HG02678 (cell line): Measurements from ENCODE around the gene TRIM50.
"Not testable (repeated sequence)": the region's sequence is repeated elsewhere in the genome, so short reads cannot be mapped to it uniquely, and the experiment has no call there.

Experiments
- ATAC-seq: cut with Tn5 transposase; IDR thresholded peaks from one replicate; pipeline ENCODE4 v1.9.1; 2021; ENCODE audit warnings: mild to moderate bottlenecking, moderate library complexity; ENCODE audit not compliant: unreplicated experiment

TRIM50 gene

DNA sequence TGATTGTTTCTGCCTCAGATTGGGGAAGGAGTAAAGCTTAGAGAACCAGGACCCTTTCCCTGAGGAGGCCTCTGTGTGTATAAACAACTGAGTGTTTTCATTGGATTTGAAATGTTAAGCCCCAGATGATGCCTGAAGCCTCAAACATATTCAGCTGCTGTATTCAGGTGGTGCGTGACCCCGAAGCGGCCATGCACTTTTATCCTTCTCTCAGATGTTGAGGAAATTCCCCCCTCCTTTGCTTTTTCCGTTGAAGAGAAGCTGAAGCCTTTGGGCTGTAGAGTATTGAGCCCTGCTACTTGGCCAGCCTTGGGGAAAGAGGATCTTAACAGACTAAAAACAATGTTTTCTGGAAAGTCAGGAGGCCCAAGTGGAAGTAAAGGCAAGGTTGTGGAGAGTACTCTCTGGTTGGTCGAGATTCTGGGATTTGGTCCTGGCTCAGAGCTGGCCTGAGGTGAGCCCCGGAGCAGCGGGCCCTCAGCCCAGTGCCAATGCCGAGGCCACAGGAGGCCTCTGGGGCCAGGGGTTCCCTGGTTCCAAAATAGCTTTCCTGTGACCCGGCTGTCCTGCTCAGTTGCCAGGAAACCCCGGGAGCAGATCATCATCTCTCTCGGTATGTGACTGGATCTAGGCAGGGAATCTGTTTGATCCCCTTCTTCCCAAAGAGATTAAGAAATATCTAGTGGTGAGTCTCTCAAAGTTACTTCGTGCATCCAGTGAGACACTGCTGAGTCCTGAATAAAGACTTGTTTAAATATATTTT lies 22.6 kb upstream of the TRIM50 start:
- ATAC-seq = no peak

- no peak for ATAC-seq
These were observed 21.9 kb upstream of the TRIM50 start for GRCh38 chr7:73349763-73350162.

DNA sequence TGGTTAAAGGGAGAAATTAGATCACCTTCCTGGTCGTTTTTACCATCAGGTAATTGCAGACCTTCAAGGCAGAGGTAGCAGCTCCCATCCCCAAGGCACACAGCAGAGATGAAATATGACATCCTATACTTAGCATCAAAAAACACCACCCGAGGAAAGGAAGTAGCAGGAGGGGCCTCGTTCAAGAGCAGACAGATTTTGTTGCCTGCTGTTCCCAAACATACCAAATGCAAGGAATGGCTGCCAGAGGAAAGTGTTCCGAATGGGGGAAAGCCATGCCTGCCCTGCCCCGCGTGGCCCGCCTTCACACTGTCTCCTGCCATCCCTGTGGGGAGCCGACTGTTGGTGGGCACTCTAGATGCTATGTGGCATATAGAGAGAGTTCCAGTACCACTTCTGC lies 18.1 kb upstream of the TRIM50 start:
- no peak for ATAC-seq

- ATAC-seq = no peak
These were observed 17.7 kb upstream of the TRIM50 start for GRCh38 chr7:73345538-73345937.

- no peak for ATAC-seq
These were observed 15.9 kb upstream of the TRIM50 start for GRCh38 chr7:73343671-73344380.

- ATAC-seq = no peak
These were observed 14.8 kb upstream of the TRIM50 start for GRCh38 chr7:73342645-73343044.

DNA sequence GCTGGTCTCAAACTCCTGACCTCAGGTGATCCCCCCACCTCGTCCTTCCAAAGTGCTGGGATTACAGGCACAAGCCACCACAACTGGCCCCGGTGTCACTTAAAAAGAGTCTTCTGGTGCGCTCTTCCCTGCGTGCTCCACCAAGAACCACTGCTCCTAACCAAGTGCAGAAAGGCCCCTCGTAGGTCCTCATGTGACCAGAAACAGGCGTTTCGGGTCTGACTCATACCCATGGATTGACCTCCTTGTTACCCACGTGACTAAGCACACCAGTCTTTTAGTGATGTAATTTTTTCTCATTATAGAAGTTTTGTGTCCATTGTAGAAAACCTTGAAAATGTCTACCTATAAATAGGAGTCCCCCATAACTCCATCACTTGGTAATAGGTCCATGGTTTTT lies 14.0 kb upstream of the TRIM50 start:
- ATAC-seq = no peak

- no peak for ATAC-seq
These were observed 12.6 kb upstream of the TRIM50 start for GRCh38 chr7:73340514-73340913.

DNA sequence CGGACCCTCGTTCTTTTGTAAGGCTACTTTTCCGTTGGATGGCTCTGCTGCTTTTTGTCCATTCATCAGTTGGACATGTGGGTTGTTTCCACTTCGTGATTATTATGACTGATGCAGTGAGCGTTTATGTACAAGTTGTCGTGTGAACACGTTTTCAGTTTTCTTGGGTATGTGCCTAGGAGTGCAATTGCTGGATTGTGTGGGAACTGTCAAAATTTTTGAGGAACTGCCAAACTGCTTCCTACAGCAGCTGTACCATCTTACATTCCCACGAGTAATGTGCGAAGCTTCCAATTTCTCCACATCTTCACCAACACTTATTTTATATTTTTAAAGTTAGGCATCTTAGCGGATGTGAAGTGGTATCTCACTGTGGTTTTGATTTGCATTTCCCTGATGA lies 10.4 kb upstream of the TRIM50 start:
- no peak for ATAC-seq

GRCh38 chr7:73332447-73332846 lies 4.6 kb upstream of the TRIM50 start:
- no peak for ATAC-seq

DNA sequence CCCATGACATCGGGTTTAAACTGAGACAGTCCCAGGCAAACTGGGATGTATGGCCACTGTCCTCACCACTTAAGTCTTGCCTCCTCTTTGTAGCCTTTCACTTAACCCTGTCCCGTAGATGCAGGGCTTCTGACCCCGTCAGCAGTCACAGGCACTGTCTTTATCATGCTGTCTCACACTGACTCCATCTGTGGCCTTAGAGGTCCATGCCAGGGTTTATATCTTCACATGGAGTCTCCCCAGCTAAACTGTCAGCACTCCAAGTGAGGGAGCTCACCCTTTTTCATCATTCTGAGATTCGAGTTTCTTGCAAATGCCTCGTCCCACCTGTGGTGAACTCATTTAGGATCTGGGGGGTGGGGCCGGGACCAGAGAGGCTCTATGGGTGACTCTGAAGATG lies 2.9 kb upstream of the TRIM50 start:
- ATAC-seq = no peak

- no peak for ATAC-seq
These were observed 2.1 kb upstream of the TRIM50 start for GRCh38 chr7:73329861-73330581.

DNA sequence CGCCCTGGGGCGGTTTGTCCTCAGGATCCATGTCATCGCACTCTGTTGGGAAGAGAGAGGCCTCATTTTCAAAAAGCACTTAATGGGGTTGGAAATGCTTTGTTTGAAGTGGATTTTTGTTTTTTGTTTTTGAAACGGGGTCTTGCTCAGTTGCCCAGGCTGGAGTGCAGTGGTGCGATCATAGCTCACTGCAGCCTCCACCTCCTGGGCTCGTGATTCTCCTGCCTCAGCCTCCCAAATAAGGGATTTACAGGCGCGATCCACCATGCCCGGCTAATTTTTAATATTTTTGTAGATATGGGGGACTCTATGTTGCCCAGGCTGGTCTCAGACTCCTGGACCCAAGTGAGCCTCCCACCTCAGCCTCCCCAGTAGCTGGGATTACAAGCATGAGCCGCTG lies 814 bp upstream of the TRIM50 start:
- ATAC-seq = no peak

DNA sequence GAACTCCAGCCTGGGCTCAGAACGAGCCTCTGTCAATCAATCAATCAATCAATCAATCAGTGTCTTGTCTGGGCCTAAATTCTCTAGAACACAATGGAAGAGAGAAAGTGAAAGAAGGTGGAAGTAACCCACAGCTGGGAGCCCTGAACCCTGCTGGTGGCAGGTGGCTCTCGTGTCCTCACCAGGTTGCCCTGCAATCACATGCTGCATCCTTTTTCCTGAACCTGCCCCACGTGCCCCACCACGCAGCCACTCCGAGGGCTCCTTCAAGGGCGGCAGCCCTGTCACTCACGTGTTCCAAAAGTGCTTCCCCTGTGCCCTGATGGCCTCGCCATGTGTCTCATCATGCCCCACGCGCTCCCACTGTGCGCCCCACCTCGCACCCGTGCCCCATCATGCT lies 433 bp downstream of the TRIM50 start:
- ATAC-seq = not testable (repeated sequence)

GRCh38 chr7:73325424-73325823 lies 2.5 kb downstream of the TRIM50 start:
- not testable (repeated sequence) for ATAC-seq

DNA sequence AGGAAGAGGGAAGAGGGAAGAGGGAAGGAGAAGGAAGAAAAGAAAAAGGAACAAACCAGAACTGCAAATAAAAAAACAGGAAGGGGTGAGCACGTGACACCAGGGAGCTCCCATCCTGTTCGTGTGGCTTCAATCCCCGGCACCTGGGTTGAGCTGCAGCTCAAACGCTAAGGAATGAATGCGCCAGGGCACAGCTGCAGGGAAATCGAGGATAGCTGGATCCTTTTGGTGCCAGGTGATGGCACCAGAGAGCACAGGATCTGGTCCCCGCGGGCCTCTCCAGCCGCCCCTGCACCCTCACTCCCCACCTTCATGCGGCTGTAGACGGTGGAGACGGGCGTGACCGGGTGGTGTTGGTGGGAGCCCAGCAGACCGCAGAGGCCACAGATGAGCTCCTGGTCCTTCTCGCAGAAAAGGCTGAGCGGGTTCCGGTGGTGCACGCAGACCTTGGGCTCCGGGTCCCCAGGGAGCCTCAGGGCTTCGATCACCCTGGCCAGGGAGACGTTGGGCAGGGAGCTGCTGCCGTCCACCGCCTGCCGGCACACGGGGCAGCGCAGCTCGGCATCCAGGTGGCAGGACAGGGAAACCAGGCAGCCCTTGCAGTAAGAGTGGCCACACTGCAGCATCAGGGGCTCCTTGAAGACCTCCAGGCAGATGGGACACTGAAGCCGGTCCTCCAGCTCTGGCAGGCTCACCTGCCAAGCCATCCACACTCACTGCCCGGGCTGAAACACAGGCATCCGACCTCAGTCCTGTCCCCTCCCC lies 3.6 kb downstream of the TRIM50 start:
- ATAC-seq = peak; percentile 68

DNA sequence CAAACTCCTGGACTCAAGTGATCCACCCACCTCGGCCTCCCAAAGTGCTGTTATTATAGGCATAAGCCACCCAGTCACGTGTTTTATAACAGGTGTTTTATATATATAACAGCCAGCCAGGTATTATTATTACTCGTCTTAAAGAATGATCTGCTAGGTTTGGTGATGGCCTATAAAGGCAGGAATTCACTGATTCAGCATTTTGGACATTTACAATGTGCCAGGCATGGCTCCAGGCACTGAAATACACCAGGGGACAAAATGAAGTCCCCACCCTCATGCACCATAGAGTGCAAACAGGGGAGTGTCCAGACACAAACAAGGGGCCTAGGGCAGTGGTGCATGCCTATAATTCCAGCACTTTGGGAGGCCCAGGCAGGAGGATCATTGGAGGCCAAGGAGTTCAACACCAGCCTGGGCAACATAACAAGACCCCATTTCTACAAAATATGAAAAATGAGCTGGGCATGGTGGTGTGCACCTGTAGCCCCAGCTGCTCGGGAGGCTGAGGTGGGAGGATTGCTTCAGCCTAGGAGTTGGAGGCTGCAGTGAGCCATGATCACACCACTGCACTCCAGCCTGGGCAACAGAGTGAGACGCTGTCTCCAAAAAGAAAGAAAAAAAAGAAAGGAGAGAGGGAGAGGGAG lies 4.3 kb downstream of the TRIM50 start:
- not testable (repeated sequence) for ATAC-seq

GRCh38 chr7:73320009-73320408 lies 7.9 kb downstream of the TRIM50 start:
- ATAC-seq = not testable (repeated sequence)

- ATAC-seq = not testable (repeated sequence)
These were observed 8.3 kb downstream of the TRIM50 start for GRCh38 chr7:73319541-73319940.

GRCh38 chr7:73318656-73319204 lies 9.2 kb downstream of the TRIM50 start:
- not testable (repeated sequence) for ATAC-seq
